DOHH2 (cell line): ENCODE results near the gene ADIPOR2.

Experiments used
- H3F3A ChIP-seq: fragments of 200-600 bp; sonication (generic), shearing (Covaris generic); 2 replicates; pipeline ENCODE4 v1.6.0; 2016; ENCODE audit warnings: antibody characterized with exemption, mild to moderate bottlenecking; ENCODE audit not compliant: control insufficient read depth, insufficient read depth
- H3K27ac ChIP-seq: fragments of 200-600 bp; sonication (generic); 2 replicates; pipeline ENCODE4 v1.5.1; 2014; ENCODE audit warnings: low read depth, mild to moderate bottlenecking, low read length, moderate library complexity
- H3K27me3 ChIP-seq: fragments of 200-600 bp; sonication (generic); 2 replicates; pipeline ENCODE4 v1.6.1; 2014; ENCODE audit warnings: mild to moderate bottlenecking, low read length, mixed read lengths; ENCODE audit not compliant: control insufficient read depth
- H3K36me3 ChIP-seq: fragments of 200-600 bp; sonication (generic); 2 replicates; pipeline ENCODE4 v1.6.1; 2014; ENCODE audit warnings: mild to moderate bottlenecking, low read length, moderate library complexity, mixed read lengths; ENCODE audit not compliant: control insufficient read depth
- H3K4me1 ChIP-seq: fragments of 200-600 bp; sonication (generic); 2 replicates; pipeline ENCODE4 v1.6.1; 2014; ENCODE audit warnings: mild to moderate bottlenecking, low read length, mixed read lengths; ENCODE audit not compliant: control insufficient read depth
- H3K4me2 ChIP-seq: fragments of 200-600 bp; sonication (generic); 2 replicates; pipeline ENCODE4 v1.6.0; 2014; ENCODE audit warnings: mild to moderate bottlenecking, low read length, moderate library complexity
- H3K4me3 ChIP-seq: fragments of 200-600 bp; sonication (generic); 2 replicates; pipeline ENCODE4 v1.5.1; 2014; ENCODE audit warnings: mild to moderate bottlenecking, low read length, mixed read lengths
- H3K79me2 ChIP-seq: fragments of 200-600 bp; sonication (generic); 2 replicates; pipeline ENCODE4 v1.6.1; 2014; ENCODE audit warnings: mild to moderate bottlenecking, low read length, mixed read lengths; ENCODE audit not compliant: control insufficient read depth
- H3K9me2 ChIP-seq: fragments of 200-600 bp; sonication (generic); replicated peaks from 2 replicates; pipeline ENCODE4 v1.6.1; 2014; ENCODE audit warnings: mild to moderate bottlenecking, low read length, mixed read lengths; ENCODE audit not compliant: control insufficient read depth
- H3K9me3 ChIP-seq: fragments of 200-600 bp; sonication (generic); 2 replicates; pipeline ENCODE4 v1.6.1; 2014; ENCODE audit warnings: antibody characterized with exemption, low read length, mixed read lengths; ENCODE audit not compliant: control insufficient read depth, insufficient read depth
- H4K20me1 ChIP-seq: fragments of 200-600 bp; sonication (generic); 2 replicates; pipeline ENCODE4 v1.6.0; 2014; ENCODE audit warnings: low read depth, mild to moderate bottlenecking, antibody characterized with exemption, low read length, moderate library complexity; ENCODE audit not compliant: control insufficient read depth, insufficient read depth
- EZH2phosphoT487 ChIP-seq: fragments of 200-600 bp; sonication (generic); IDR thresholded peaks from 2 replicates; pipeline ENCODE4 v1.6.1; 2017; ENCODE audit warnings: borderline replicate concordance, mild to moderate bottlenecking, antibody characterized with exemption, low read length, moderate library complexity, mixed read lengths
- TF ChIP-seq, protein P1 (sequence below): fragments of 200-600 bp; sonication (generic); IDR thresholded peaks from one replicate; pipeline ENCODE4 v1.5.1; 2014; ENCODE audit warnings: antibody characterized with exemption, mild to moderate bottlenecking, low read depth, low read length; ENCODE audit not compliant: poor library complexity, severe bottlenecking

ADIPOR2 gene

DNA sequence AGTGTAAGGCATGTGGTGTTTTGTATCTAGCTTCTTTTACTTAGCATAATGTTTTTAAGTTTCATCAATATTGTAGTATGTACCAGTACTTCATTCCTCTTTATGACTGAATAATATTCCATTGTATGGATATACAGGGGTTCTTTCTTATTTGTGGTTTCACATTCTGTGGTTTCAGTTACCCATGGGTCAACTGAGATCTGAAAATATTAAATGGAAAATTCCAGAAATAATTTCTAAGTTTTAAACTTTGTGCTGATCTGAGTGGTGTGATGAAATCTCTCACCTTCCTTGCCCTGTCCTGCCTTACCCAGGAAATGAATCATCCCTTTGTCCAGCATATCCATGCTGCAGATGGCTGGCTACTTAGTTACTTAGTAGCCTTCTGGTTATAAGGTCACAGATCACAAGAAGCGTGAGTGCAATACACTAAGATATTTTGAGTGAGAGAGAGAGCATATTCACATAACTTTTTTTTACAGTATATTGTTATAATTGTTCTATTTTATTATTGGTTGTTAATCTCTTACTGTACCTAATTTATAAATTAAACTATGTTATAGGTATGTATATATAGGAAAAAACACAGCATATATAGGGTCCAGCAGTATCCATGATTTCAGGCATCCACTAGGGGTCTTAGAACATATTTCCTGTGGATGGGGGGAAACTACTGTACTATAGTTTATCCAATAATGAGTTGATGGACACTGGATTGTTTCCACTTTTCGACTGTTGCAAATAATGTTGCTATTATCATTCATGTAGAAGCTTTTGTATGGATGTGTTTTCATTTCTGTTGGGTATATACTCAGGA lies 69.9 kb downstream of the ADIPOR2 start:
- Histone ChIP-seq H4K20me1 (no peaks in the 10 kb centered on the region; the same call in 1 of the 2 replicates), H3F3A (no peaks in the 10 kb centered on the region), H3K4me3 (no peak overlapping the region), H3K9me2 (no peaks in the 10 kb centered on the region), H3K36me3 (peaks cover 56% of the 10 kb centered on the region), H3K4me2 (no peak overlapping the region), H3K4me1 (no peaks in the 10 kb centered on the region), H3K27ac (no peak overlapping the region), H3K27me3 (no peaks in the 10 kb centered on the region), H3K9me3 (no peaks in the 10 kb centered on the region), H3K79me2 (peaks cover 71% of the 10 kb centered on the region)
- TF ChIP-seq, protein P1, sequence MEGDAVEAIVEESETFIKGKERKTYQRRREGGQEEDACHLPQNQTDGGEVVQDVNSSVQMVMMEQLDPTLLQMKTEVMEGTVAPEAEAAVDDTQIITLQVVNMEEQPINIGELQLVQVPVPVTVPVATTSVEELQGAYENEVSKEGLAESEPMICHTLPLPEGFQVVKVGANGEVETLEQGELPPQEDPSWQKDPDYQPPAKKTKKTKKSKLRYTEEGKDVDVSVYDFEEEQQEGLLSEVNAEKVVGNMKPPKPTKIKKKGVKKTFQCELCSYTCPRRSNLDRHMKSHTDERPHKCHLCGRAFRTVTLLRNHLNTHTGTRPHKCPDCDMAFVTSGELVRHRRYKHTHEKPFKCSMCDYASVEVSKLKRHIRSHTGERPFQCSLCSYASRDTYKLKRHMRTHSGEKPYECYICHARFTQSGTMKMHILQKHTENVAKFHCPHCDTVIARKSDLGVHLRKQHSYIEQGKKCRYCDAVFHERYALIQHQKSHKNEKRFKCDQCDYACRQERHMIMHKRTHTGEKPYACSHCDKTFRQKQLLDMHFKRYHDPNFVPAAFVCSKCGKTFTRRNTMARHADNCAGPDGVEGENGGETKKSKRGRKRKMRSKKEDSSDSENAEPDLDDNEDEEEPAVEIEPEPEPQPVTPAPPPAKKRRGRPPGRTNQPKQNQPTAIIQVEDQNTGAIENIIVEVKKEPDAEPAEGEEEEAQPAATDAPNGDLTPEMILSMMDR = no peak
- no peak for TF ChIP-seq EZH2phosphoT487

DNA sequence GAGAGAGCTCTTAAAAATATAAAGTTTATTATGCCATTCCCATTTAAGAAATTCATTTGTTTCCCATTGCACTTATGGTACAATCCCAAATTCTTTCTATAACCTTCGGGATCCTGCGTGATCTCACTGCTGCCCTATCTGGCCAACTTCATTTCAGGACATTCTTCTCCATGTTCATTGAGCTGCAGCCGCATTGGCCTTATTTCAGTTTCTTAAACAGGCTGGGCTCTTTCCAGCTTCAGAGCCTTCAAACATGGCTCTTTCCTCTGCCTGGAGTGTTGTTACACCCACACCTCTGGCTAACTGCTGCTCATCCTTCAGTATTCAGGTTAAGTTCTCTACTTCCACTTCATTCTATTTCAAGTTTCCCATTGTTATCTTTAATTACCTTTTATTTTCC lies 71.0 kb downstream of the ADIPOR2 start:
- Histone ChIP-seq H3K36me3 (peaks cover 52% of the 10 kb centered on the region), H3K4me2 (no peak overlapping the region), H3K9me3 (no peaks in the 10 kb centered on the region), H3K27me3 (no peaks in the 10 kb centered on the region), H3K9me2 (no peaks in the 10 kb centered on the region), H3K4me3 (no peak overlapping the region), H4K20me1 (no peaks in the 10 kb centered on the region; the same call in 1 of the 2 replicates), H3K79me2 (peaks cover 81% of the 10 kb centered on the region), H3K4me1 (no peaks in the 10 kb centered on the region), H3K27ac (no peak overlapping the region), H3F3A (0 out of 2 replicates have a peak, but pooled peaks cover 2% of the 10 kb centered on the region)
- TF ChIP-seq, protein P1 = no peak
- TF ChIP-seq EZH2phosphoT487 = no peak

DNA sequence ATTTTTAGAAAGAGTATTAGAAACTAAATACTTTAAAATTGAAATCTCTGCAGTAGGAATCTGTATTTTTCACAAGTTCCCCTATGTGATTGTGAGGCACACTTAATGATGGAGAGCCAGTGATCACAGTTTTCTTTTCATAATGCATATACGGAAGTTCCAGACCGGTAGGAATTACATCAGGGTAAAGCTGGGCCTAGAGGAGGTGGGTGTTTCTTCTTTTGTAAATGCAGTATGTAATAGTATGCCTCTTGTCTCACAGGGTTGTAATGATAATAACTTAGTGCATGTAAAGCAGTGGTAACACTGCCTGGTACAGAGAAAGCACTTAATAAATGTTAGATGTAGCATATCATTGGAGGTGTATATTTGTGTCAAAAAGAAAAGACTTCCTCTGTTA lies 72.3 kb downstream of the ADIPOR2 start:
- peaks cover 46% of the 10 kb centered on the region for H3K36me3 ChIP-seq
- H3K27me3 ChIP-seq = no peaks in the 10 kb centered on the region
- no peak overlapping the region for H3K4me3 ChIP-seq
- H3K4me1 ChIP-seq = no peaks in the 10 kb centered on the region
- no peaks in the 10 kb centered on the region for H3K9me2 ChIP-seq
- H3F3A ChIP-seq = 0 out of 2 replicates have a peak, but pooled peaks cover 2% of the 10 kb centered on the region
- no peak overlapping the region for H3K27ac ChIP-seq
- H3K4me2 ChIP-seq = no peak overlapping the region
- no peaks in the 10 kb centered on the region for H3K9me3 ChIP-seq
- no peaks in the 10 kb centered on the region; the same call in 1 of the 2 replicates for H4K20me1 ChIP-seq
- H3K79me2 ChIP-seq = peaks cover 85% of the 10 kb centered on the region
- no peak for TF ChIP-seq EZH2phosphoT487

DNA sequence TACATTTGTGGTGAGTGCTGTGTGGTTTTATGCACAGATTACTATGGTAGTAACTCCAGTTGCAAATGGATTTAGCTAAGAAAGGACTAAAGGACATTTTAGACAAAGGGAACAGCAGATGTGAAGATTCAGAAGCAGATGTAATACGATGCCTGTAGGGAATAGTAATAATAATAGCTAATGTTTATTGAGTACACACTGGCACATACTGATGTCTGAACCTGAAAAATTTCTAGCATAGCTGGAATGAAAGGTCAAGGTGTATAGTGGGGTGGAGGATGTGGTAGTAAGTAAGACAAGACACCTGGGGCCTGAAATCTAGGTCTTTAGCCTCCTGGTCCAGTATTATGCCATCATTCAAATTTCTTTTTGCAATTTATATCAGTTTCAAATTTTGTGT lies 75.2 kb downstream of the ADIPOR2 start:
- Histone ChIP-seq H3K36me3 (peaks cover 41% of the 10 kb centered on the region), H3K79me2 (peaks cover 80% of the 10 kb centered on the region), H3K27ac (no peak overlapping the region), H3F3A (0 out of 2 replicates have a peak, but pooled peaks cover 2% of the 10 kb centered on the region), H3K4me2 (no peak overlapping the region), H3K9me2 (no peaks in the 10 kb centered on the region), H3K9me3 (no peaks in the 10 kb centered on the region), H3K4me3 (no peak overlapping the region), H3K27me3 (no peaks in the 10 kb centered on the region), H4K20me1 (no peaks in the 10 kb centered on the region; the same call in 1 of the 2 replicates), H3K4me1 (no peaks in the 10 kb centered on the region)
- TF ChIP-seq, protein P1 = no peak
- no peak for TF ChIP-seq EZH2phosphoT487
